IPS-18c (cell line): ENCODE results near the gene FGL2.
"Not testable (repeated sequence)": the region's sequence is repeated elsewhere in the genome, so short reads cannot be mapped to it uniquely, and the experiment has no call there.

ENCODE experiments used
- H3K4me3 ChIP-seq: 2 replicates; pipeline ENCODE4 v1.7.0; 2013; ENCODE audit warnings: low read depth, mild to moderate bottlenecking, low read length, moderate library complexity; ENCODE audit not compliant: insufficient read depth
- H3K9me3 ChIP-seq: one replicate; pipeline ENCODE4 v1.6.1; 2013; ENCODE audit warnings: mild to moderate bottlenecking, low read length, moderate library complexity; ENCODE audit not compliant: control insufficient read depth, insufficient read depth

FGL2 gene

DNA sequence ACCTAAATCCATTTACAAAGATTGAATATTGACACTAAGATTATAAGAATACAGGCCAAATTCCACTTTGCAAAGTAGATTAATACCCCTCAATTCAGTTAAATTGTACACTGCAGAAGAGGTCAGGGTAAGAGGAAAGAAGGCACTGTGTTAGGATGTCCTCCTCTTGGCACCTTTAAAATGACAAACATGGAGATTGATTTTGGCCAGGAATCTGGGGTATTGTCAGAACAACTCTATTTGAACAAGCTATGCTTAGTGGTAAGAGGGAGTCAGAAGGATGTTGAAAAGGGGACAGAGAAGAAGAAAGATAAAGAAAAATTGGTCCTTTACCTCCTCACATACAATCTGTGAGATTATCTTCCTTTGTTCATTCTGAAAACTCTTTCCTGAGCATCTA is 21.6 kb downstream of the FGL2 start:
- H3K4me3 ChIP-seq, H3K9me3 ChIP-seq: not testable (repeated sequence)

DNA sequence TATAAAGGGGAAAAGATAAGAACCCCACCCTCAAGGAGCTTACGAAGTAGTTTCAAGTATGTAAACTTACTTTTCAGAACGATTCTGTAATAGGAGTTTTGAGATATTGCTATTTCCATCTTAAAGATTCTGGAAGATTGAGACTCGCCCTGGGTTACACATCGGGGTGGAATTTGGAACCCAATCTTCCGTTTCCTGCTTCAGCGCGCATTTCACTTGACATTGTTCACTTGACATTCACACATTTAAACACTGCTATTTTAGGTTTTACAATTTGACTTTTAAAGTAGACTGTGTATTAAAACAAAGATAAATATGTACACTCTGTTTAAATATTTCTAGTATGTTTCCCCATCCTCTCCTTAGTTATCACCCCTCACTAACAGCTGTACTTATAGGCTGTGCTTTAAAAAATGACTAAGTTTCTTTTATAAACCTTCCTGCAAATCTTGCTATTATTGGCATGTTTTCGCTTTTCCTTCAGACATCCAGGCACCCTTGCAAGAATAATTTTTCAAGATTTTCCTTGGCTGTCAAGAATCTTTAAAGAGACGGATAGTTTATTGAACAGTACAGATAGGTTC is 22.2 kb downstream of the FGL2 start:
- H3K9me3 ChIP-seq, H3K4me3 ChIP-seq: not testable (repeated sequence)

GRCh38 chr7:77175274-77175800 is 24.3 kb downstream of the FGL2 start:
- not testable (repeated sequence) for H3K9me3 ChIP-seq, H3K4me3 ChIP-seq

- not testable (repeated sequence) for H3K9me3 ChIP-seq, H3K4me3 ChIP-seq
Measured at GRCh38 chr7:77174418-77174817, 25.2 kb downstream of the FGL2 start.

DNA sequence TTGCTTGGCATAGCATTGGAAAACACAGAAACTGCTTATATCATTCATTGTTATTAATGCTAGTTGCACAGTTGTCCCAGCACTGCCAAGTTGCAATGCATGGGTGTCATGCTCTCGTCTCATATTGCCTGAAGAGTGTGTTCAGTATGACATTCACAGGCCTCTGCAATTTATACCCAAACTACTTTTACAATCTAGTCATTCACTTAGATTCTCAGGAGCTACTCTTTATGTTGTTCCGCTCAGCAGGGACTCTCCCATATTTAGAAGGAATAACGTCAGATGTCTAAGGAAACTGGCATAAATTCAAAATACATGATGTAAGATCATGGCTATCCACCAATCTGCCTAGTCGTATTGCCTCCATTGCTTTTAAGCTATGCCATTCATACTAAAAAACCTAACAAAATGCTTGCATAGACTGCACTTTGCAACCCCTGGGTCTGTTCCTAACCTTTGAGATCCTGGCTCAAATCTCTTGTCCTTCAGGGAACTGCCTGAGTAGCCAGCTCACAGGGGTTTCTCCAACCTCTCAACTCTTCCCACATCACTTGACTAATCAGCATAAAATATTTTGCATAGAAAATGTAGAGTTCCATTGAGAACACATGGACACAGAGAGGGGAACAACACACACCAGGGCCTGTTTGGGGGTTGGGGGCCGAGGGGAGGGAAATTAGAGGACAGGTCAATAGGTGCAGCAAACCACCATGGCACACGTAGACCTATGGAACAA is 27.0 kb downstream of the FGL2 start:
- H3K9me3 ChIP-seq, H3K4me3 ChIP-seq: not testable (repeated sequence)

DNA sequence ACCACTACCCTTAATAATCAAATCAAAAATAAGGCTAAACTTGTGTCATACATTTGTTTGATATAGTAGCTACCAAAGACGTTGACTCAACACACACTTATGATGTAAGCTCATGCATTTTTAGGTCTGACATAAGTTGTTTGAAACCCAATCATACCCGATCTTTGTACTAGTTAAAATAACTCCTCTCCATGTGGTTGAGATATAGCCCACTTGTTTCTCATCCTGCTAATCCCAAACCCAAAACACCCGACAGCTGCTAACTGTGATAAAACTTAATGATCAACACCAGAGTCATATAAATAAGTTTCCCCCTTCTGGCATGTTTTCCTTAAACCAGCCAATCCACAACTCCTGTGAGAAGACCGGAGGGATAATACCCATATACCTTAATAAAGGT is 28.5 kb downstream of the FGL2 start:
- not testable (repeated sequence) for H3K4me3 ChIP-seq, H3K9me3 ChIP-seq

DNA sequence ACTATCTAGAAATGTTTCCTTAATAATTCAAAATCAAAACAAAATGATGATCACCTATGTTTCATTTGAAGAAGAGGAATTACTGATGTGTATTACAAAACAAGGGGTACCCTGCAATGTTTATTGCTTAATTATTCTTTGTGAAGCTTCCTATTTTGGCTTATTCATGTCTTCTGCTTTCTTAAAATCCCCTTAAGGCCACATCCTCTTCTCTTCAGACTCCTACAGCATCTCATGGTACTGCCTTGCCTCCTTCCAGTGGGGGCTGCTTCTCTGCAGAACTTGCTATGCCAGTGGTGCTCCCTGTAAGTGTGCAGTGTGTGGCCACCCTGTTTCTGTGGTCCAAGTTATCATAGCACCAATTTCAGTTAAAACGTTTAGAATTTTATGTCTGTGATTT is 42.2 kb downstream of the FGL2 start:
- no peak overlapping the region for H3K4me3 ChIP-seq

GRCh38 chr7:77157034-77157433 is 42.6 kb downstream of the FGL2 start:
- not testable (repeated sequence) for H3K4me3 ChIP-seq, H3K9me3 ChIP-seq

More for the DNA sequence above, 42.2 kb downstream of the FGL2 start:
- H3K9me3 ChIP-seq: no peaks in the 10 kb centered on the region

DNA sequence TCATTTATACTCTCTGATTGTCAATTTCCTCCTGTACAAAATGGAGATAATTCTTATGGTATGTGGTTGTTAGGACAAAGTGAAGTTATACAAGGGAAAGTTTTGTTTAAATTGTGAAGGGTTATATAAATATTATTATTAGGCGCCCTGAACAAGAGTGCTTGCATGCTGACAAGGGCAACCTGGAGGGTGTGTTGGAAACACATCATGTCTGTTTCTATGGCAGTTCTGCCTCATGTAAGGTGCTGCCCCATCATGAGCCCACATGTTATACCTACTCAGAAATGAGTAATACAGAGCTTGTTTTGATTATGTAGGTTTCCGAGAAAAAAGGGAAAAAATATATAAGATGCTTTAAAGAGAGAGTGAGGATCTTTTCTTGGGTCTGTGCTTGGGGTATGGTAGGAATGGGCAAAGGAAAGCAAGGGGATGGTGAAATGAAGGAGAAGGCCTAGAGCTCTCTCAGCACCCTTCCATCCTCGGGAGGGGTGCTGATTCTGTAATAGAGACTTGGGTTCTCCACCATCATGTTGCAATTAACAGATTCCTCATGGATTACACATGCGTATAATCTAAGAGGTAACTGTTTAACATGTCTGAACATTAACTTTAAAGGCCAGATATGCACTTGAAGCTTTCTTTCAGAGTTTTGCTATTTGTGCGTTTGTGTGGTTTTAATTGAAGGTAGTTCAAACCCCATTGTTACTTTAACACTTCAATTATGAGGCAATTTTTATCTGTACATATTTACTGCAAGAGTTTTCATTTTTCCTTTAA is 43.8 kb downstream of the FGL2 start:
- H3K4me3 ChIP-seq, H3K9me3 ChIP-seq: not testable (repeated sequence)

DNA sequence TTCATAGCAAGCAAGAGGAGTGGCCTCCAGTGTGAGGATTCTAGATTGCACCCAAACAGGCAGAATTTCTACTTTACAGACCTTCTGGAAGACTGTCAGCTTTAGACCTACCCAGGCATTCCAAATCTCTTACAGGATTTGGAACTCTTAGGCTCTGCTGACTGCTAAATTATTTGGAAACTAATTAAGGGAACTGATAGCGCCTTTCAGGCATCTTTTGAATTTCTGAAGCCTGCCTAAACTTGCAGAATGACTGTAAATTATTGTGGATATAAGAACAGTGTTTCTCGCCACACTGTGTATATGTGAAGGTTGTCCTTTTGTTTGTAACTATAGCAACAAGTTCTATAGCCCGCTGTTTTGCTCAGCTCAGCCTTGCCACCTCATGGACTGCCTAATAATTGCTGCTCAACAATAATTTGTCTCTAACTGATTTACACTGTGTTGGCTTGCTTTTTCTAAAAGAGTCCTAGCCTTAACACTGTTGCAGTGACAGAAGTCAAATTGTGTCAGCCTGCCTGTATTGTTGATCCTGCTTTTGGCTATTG is 44.6 kb downstream of the FGL2 start:
- H3K4me3 ChIP-seq, H3K9me3 ChIP-seq: not testable (repeated sequence)

- not testable (repeated sequence) for H3K4me3 ChIP-seq, H3K9me3 ChIP-seq
Measured at GRCh38 chr7:77152232-77152631, 47.4 kb downstream of the FGL2 start.
